Psoas muscle (tissue), 8 donors: ENCODE results near the gene SPSB4. TPM values are rescaled to one million over a fixed set of nuclear protein-coding genes. Genes with fewer than 3 reads are reported as not detected.

Experiments
- ATAC-seq, 4 donors: fragments of 200-7000 bp; cut with Tn5 transposase; one replicate each; pipeline ENCODE4 v1.9.1; 2020; ENCODE audit warnings: moderate library complexity in 3 of 4, mild to moderate bottlenecking in 2 of 4
- DNase-seq, 2 donors: peaks; one replicate each; pipeline ENCODE4 v3.0.0-alpha.2; 2020
- H3K27ac ChIP-seq: fragments of 200-600 bp; one replicate; pipeline ENCODE4 v1.8.0; 2022
- H3K27me3 ChIP-seq, 3 donors: fragments of 200-600 bp in 1 of 3; one replicate each; pipeline versions ENCODE4 v1.6.1 to v1.8.0; 2013 to 2022; ENCODE audit warnings: low read length in 2 of 3, mild to moderate bottlenecking in 2 of 3, moderate library complexity in 1 of 3; ENCODE audit not compliant: insufficient read depth in 3 of 3
- H3K36me3 ChIP-seq, 2 donors: fragments of 200-600 bp in 1 of 2; one replicate each; pipeline versions ENCODE4 v1.6.1 to v1.8.0; 2013 to 2022; ENCODE audit warnings: low read depth in 1 of 2, mild to moderate bottlenecking in 1 of 2, moderate library complexity in 1 of 2; ENCODE audit not compliant: insufficient read depth in 1 of 2
- H3K4me1 ChIP-seq: fragments of 200-600 bp; one replicate; pipeline ENCODE4 v1.8.0; 2022
- H3K4me3 ChIP-seq: fragments of 200-600 bp; one replicate; pipeline ENCODE4 v1.8.0; 2022; ENCODE audit warnings: mild to moderate bottlenecking
- H3K9me3 ChIP-seq: fragments of 200-600 bp; one replicate; pipeline ENCODE4 v1.8.0; 2022
- CTCF ChIP-seq: fragments of 200-600 bp; IDR thresholded peaks from one replicate; pipeline ENCODE4 v1.8.0; 2022; ENCODE audit warnings: antibody characterized with exemption
- WGBS, 3 donors: extraction: QIAGEN DNeasy Blood & Tissue Kit; methylation state at CpG; one replicate each; pipeline versions ENCODE4 v1.1.6 to v1.1.7; 2013; 5-methylcytosine and 5-hydroxymethylcytosine counted together
- intact Hi-C, 2 donors: fragments of 100-400 bp; cut with DNase I; formaldehyde crosslinking; loops; one replicate each; pipeline versions ENCODE4 v1.11.0 to v1.14.2; 2022
- polyA plus RNA-seq, 3 donors: library from polyadenylated mRNA; stranded (reverse); fragments of 200-250 nt; gene quantifications; one replicate each; pipeline ENCODE4 v1.2.3, GENCODE V29; 2013
- total RNA-seq, 4 donors: library from RNA; stranded (reverse); fragmentation: NEBNext Ultra II Directional in 2 of 4; extraction: Animal tissue kit (Norgen Biotek cat#: 25700) in 2 of 4; gene quantifications; one replicate each; pipeline versions ENCODE4 v1.2.1 to v1.2.4, GENCODE V29; 2021 to 2023
- donor health status: healthy with polysubstance abuse.
- donor health status: DM: no; HTN: no; CAD: no; lungs with moderate emphysema.
- donor health status: Bipolar disorder and iron deficiency.
- donor health status: healthy.
- donor health status: DM: yes; HTN: yes; CAD: no.
- donor health status: DM: no; HTN: no; CAD: no.
- donor health status: DM: no; HTN: no; CAD: no.
- donor health status: DM: yes; HTN: yes; CAD: no.

SPSB4 gene
- total and polyA plus RNA-seq, 7 donors: 0.39 to 1.9 (median 0.59) TPM

- no peak overlapping the region for H3K27ac ChIP-seq
- intact Hi-C loops: no loop called here
- WGBS, 3 donors: 86 to 91% (median 89%) methylated on average over 4 of the region's 4 CpGs
- no peak for ATAC-seq
- DNase-seq: no peak
- H3K36me3 ChIP-seq: no peaks in the 10 kb centered on the region
- no peaks in the 10 kb centered on the region for H3K9me3 ChIP-seq
- no peaks in the 10 kb centered on the region for H3K4me1 ChIP-seq
- H3K27me3 ChIP-seq: no peaks in the 10 kb centered on the region
- no peak for TF ChIP-seq CTCF
- H3K4me3 ChIP-seq: no peak overlapping the region
Observed at GRCh38 chr3:141184430-141184829, 133.3 kb downstream of the SPSB4 start.

- ATAC-seq: no peak
- H3K27me3 ChIP-seq: no peaks in the 10 kb centered on the region
- H3K27ac ChIP-seq: no peak overlapping the region
- H3K4me1 ChIP-seq: no peaks in the 10 kb centered on the region
- 61 to 97% (median 72%) methylated on average over 2 of the region's 2 CpGs for WGBS, 3 donors
- H3K9me3 ChIP-seq: no peaks in the 10 kb centered on the region
- no peak for TF ChIP-seq CTCF
- H3K36me3 ChIP-seq: no peaks in the 10 kb centered on the region
- intact Hi-C loops: loop anchor here (2.0 to 10.0 kb wide), 3 partner anchors 144 to 296 kb away; no protein-coding TSS in a partner anchor
- DNase-seq: no peak
- H3K4me3 ChIP-seq: no peak overlapping the region
Observed at GRCh38 chr3:141191097-141191749, 140.1 kb downstream of the SPSB4 start.

- no peaks in the 10 kb centered on the region for H3K4me1 ChIP-seq
- peak; percentile 99 for TF ChIP-seq CTCF
- no peak overlapping the region for H3K4me3 ChIP-seq
- peak; percentile 99 to 100 (median 100) for ATAC-seq
- H3K27me3 ChIP-seq: no peaks in the 10 kb centered on the region
- H3K27ac ChIP-seq: no peak overlapping the region
- H3K36me3 ChIP-seq: no peaks in the 10 kb centered on the region
- intact Hi-C loops: loop anchor here (1.0 to 10.0 kb wide), 6 partner anchors 86 to 298 kb away; no protein-coding TSS in a partner anchor
- WGBS, 3 donors: 12 to 14% (median 14%) methylated on average over 11 of the region's 11 CpGs
- peak; percentile 97 to 98 for DNase-seq
- H3K9me3 ChIP-seq: no peaks in the 10 kb centered on the region
Observed at GRCh38 chr3:141192345-141192744, 141.2 kb downstream of the SPSB4 start.

- no peak for DNase-seq
- intact Hi-C loops: loop anchor here (2.0 to 10.0 kb wide), 4 partner anchors 86 to 298 kb away; no protein-coding TSS in a partner anchor
- Histone ChIP-seq H3K27ac (no peak overlapping the region), H3K4me3 (no peak overlapping the region), H3K36me3 (no peaks in the 10 kb centered on the region), H3K9me3 (no peaks in the 10 kb centered on the region), H3K27me3 (no peaks in the 10 kb centered on the region), H3K4me1 (no peaks in the 10 kb centered on the region)
- no peak for TF ChIP-seq CTCF
- ATAC-seq: no peak
- WGBS, 3 donors: 75 to 93% (median 86%) methylated on average over 13 of the region's 13 CpGs
Observed at GRCh38 chr3:141193066-141193830, 142.1 kb downstream of the SPSB4 start.

Other genes with a start within 250 kb of the SPSB4 start
- 10 to 100 TPM; 19.7 to 52.3 (median 28.7) TPM for gene SLC25A36, start 109.5 kb upstream of the SPSB4 start, total RNA-seq
- gene SLC25A36, start 109.5 kb upstream of the SPSB4 start, polyA plus RNA-seq: 10 to 100 TPM; 10.4 to 23.9 (median 12.5) TPM
- 1 to 10 TPM; 1.8 to 6.8 (median 4.0) TPM for gene PXYLP1, start 180.5 kb downstream of the SPSB4 start, total RNA-seq
- 1 to 10 TPM in 2 of 3 donors, under 1 TPM in 1; 0.83 to 1.1 (median 1.1) TPM for gene PXYLP1, start 180.5 kb downstream of the SPSB4 start, polyA plus RNA-seq